MCF 10A (cell line): Measurements from ENCODE around the gene LAPTM5. TPM values are rescaled to one million over a fixed set of nuclear protein-coding genes. Genes with fewer than 3 reads are reported as not detected.

Source experiments
- BruUV-seq: library from RNA; stranded (reverse); fragments of 400-500 nt; replicated peaks from 2 replicates; lab custom pipeline; 2021; lab: Mats Ljungman, UMichigan
- CTCF ChIA-PET: fragments of 300-600 bp; sonication (Branson Sonifier 250); formaldehyde crosslinking; extraction: SDS; loops from one replicate; lab custom pipeline; 2021; ENCODE audit warnings: antibody characterized with exemption, inconsistent platforms; lab: Yijun Ruan, JAX
- POLR2A ChIA-PET: fragments of 300-600, 350-650 bp; sonication (Branson Sonifier 250); formaldehyde crosslinking; extraction: SDS; loops from one replicate; lab custom pipeline; 2020; ENCODE audit warnings: antibody characterized with exemption, inconsistent platforms; lab: Yijun Ruan, JAX
- DNase-seq: peaks from one replicate; pipeline ENCODE4 v3.0.0-alpha.2; 2018; ENCODE audit not compliant: unreplicated experiment
- H3K27ac Mint-ChIP-seq: one replicate; pipeline ENCODE4 v1.8.0; 2022; ENCODE audit warnings: mild to moderate bottlenecking, low read depth, mixed read lengths; ENCODE audit not compliant: unreplicated experiment
- H3K27me3 Mint-ChIP-seq: one replicate; pipeline ENCODE4 v1.8.0; 2022; ENCODE audit warnings: mixed read lengths; ENCODE audit not compliant: insufficient read depth, unreplicated experiment
- H3K36me3 Mint-ChIP-seq: one replicate; pipeline ENCODE4 v1.8.0; 2022; ENCODE audit warnings: mild to moderate bottlenecking, moderate library complexity, mixed read lengths; ENCODE audit not compliant: insufficient read depth, unreplicated experiment
- H3K4me1 Mint-ChIP-seq: one replicate; pipeline ENCODE4 v1.8.0; 2022; ENCODE audit warnings: mixed read lengths; ENCODE audit not compliant: insufficient read depth, unreplicated experiment
- H3K4me3 Mint-ChIP-seq: one replicate; pipeline ENCODE4 v1.8.0; 2022; ENCODE audit warnings: mild to moderate bottlenecking, moderate library complexity, mixed read lengths; ENCODE audit not compliant: unreplicated experiment
- H3K9me3 Mint-ChIP-seq: one replicate; pipeline ENCODE4 v1.8.0; 2022; ENCODE audit warnings: mixed read lengths; ENCODE audit not compliant: unreplicated experiment
- intact Hi-C: fragments of 100-400 bp; cut with micrococcal nuclease; formaldehyde crosslinking; loops from 2 replicates; pipeline ENCODE4 v1.14.1; 2022
- total RNA-seq: library from RNA; stranded (reverse); gene quantifications from 2 replicates; pipeline ENCODE4 v1.2.3, GENCODE V29; 2022
- TF ChIP-seq, protein P1 (sequence below): fragments of 200-600 bp; IDR thresholded peaks from one replicate; pipeline ENCODE4 v1.8.0; 2022; ENCODE audit warnings: antibody characterized with exemption, mild to moderate bottlenecking; ENCODE audit not compliant: unreplicated experiment

Gene LAPTM5
- total RNA-seq, 1 experiment from 2014 or later, result 15.9 TPM

GRCh38 chr1:30725450-30726095, 32.0 kb downstream of the LAPTM5 start:
- Mint-ChIP-seq H3K36me3 (peaks cover 37% of the 10 kb centered on the region), H3K27me3 (no peaks in the 10 kb centered on the region), H3K4me3 (no peak overlapping the region), H3K9me3 (no peaks in the 10 kb centered on the region), H3K27ac (no peak overlapping the region), H3K4me1 (no peaks in the 10 kb centered on the region)
- intact Hi-C loops, result no loop called here
- ChIA-PET CTCF (interaction anchor here (0.7 to 12.8 kb wide), 5 partner anchors 55 to 1835 kb away, joined by 3 to 198 read pairs (median 5); no protein-coding TSS in a partner anchor), POLR2A (interaction anchor here (1.1 to 1.3 kb wide), 3 partner anchors 21 to 54 kb away, joined by 3 to 5 read pairs (median 3); no protein-coding TSS in a partner anchor)
- TF ChIP-seq, protein P1, sequence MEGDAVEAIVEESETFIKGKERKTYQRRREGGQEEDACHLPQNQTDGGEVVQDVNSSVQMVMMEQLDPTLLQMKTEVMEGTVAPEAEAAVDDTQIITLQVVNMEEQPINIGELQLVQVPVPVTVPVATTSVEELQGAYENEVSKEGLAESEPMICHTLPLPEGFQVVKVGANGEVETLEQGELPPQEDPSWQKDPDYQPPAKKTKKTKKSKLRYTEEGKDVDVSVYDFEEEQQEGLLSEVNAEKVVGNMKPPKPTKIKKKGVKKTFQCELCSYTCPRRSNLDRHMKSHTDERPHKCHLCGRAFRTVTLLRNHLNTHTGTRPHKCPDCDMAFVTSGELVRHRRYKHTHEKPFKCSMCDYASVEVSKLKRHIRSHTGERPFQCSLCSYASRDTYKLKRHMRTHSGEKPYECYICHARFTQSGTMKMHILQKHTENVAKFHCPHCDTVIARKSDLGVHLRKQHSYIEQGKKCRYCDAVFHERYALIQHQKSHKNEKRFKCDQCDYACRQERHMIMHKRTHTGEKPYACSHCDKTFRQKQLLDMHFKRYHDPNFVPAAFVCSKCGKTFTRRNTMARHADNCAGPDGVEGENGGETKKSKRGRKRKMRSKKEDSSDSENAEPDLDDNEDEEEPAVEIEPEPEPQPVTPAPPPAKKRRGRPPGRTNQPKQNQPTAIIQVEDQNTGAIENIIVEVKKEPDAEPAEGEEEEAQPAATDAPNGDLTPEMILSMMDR, result no peak
- no TSS peak for BruUV-seq
- DNase-seq, result no peak

GRCh38 chr1:30724655-30725421, 32.7 kb downstream of the LAPTM5 start:
- CTCF ChIA-PET, result interaction anchor here (0.6 to 12.8 kb wide), 9 partner anchors 18 to 1834 kb away, joined by 3 to 198 read pairs (median 4); no protein-coding TSS in a partner anchor
- TF ChIP-seq, protein P1, result no peak
- no peak overlapping the region for H3K27ac Mint-ChIP-seq
- H3K4me1 Mint-ChIP-seq, result no peaks in the 10 kb centered on the region
- no peaks in the 10 kb centered on the region for H3K9me3 Mint-ChIP-seq
- no peak overlapping the region for H3K4me3 Mint-ChIP-seq
- H3K36me3 Mint-ChIP-seq, result peaks cover 37% of the 10 kb centered on the region
- DNase-seq, result no peak
- POLR2A ChIA-PET, result interaction anchor here (1.0 to 1.3 kb wide), 3 partner anchors 22 to 53 kb away, joined by 3 read pairs; no protein-coding TSS in a partner anchor
- H3K27me3 Mint-ChIP-seq, result no peaks in the 10 kb centered on the region
- intact Hi-C loops, result no loop called here
- BruUV-seq, result no TSS peak

GRCh38 chr1:30724175-30724574, 33.4 kb downstream of the LAPTM5 start:
- ChIA-PET POLR2A (interaction anchor here (1.0 to 1.3 kb wide), 2 partner anchors 23 to 45 kb away, joined by 3 read pairs; no protein-coding TSS in a partner anchor), CTCF (interaction anchor here (0.6 to 12.8 kb wide), 7 partner anchors 19 to 1568 kb away, joined by 3 to 198 read pairs (median 4); no protein-coding TSS in a partner anchor)
- TF ChIP-seq, protein P1, result peak; percentile 16
- Mint-ChIP-seq H3K4me3 (no peak overlapping the region), H3K27ac (no peak overlapping the region), H3K9me3 (no peaks in the 10 kb centered on the region), H3K4me1 (no peaks in the 10 kb centered on the region), H3K36me3 (peaks cover 37% of the 10 kb centered on the region), H3K27me3 (no peaks in the 10 kb centered on the region)
- no peak for DNase-seq
- intact Hi-C loops, result no loop called here
- BruUV-seq, result no TSS peak

DNA sequence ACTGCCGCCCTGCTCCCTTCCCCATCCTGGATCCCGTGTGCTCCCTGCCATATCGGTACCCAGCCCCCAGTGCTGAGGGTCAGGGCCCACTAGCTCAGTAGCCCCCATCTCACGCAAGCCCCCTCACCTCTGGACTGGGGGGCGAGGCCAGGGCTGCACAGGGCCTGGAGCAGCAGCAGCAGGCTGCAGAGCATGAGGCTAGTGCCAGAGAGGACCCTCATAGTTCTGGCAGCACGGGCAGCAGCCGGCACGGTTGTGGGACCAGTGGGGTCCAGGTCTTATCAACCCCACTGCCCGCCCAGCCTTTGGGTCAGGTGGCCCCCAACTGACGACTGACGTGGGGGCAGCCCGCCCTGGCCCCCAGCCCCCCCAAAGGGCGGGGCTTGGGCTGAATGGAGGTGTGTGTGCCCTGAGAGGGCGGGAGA, 34.2 kb downstream of the LAPTM5 start, which contains the start of gene MATN1:
TSS of gene MATN1 (minus strand) at position 255 of the 425 bp plus-strand sequence. CDS start at position 221, 34 bp downstream.
- Mint-ChIP-seq H3K4me1 (no peaks in the 10 kb centered on the region), H3K9me3 (no peaks in the 10 kb centered on the region), H3K36me3 (peaks cover 37% of the 10 kb centered on the region), H3K4me3 (no peak within 1 kb of the TSS), H3K27ac (no peak within 1 kb of the TSS), H3K27me3 (no peaks in the 10 kb centered on the region)
- ChIA-PET CTCF (interaction anchor here (1.3 to 12.8 kb wide), 3 partner anchors 57 to 188 kb away, joined by 5 to 198 read pairs (median 11); no protein-coding TSS in a partner anchor), POLR2A (no interaction called here)
- no TSS peak for BruUV-seq
- no peak for DNase-seq
- TF ChIP-seq, protein P1, result no peak
- intact Hi-C loops, result no loop called here
